ENCODE data around the gene CCDC178.
"Not testable (repeated sequence)": the region's sequence is repeated elsewhere in the genome, so short reads cannot be mapped to it uniquely, and the experiment has no call there.

CCDC178 gene

GRCh38 chr18:33432857-33433256, 7.7 kb downstream of the CCDC178 start:
- H3K4me1 ChIP-seq (ENCODE audit: control insufficient read depth, insufficient read depth, low read length, poor library complexity, severe bottlenecking) = no peaks in the 10 kb centered on the region
- H3K27ac ChIP-seq (ENCODE audit: low read depth, low read length, severe bottlenecking) = no peak overlapping the region
- WGBS, 2 experiments (ENCODE audit: insufficient coverage in 2 of 2) = no CpG with 5 or more reads among the region's 1 CpG

GRCh38 chr18:33427549-33427948, 13.0 kb downstream of the CCDC178 start:
- Histone ChIP-seq H3K36me3 (ENCODE audit: control insufficient read depth, insufficient read depth, low read length) (no peaks in the 10 kb centered on the region), H3K4me1 (ENCODE audit: control insufficient read depth, insufficient read depth, low read length, poor library complexity, severe bottlenecking) (no peaks in the 10 kb centered on the region), H3K27ac (ENCODE audit: low read depth, low read length, severe bottlenecking) (no peak overlapping the region), H3K4me3 (ENCODE audit: extremely low read depth, insufficient read depth, low read length, poor library complexity, severe bottlenecking) (no peak overlapping the region), H3K9me3 (ENCODE audit: control insufficient read depth, low read length) (no peaks in the 10 kb centered on the region)
- WGBS, 2 experiments (ENCODE audit: insufficient coverage in 2 of 2) = no CpG with 5 or more reads among the region's 2 CpGs

More at GRCh38 chr18:33432857-33433256, 7.7 kb downstream of the CCDC178 start:
- Histone ChIP-seq H3K36me3 (ENCODE audit: control insufficient read depth, insufficient read depth, low read length) (no peaks in the 10 kb centered on the region), H3K9me3 (ENCODE audit: control insufficient read depth, low read length) (no peaks in the 10 kb centered on the region), H3K4me3 (ENCODE audit: extremely low read depth, insufficient read depth, low read length, poor library complexity, severe bottlenecking) (no peak overlapping the region)

- WGBS, 2 experiments (ENCODE audit: insufficient coverage in 2 of 2) = 80 to 91% methylated on average over 7 to 10 of the region's 14 CpGs
- Histone ChIP-seq H3K27ac (ENCODE audit: low read depth, low read length, severe bottlenecking) (no peak overlapping the region), H3K9me3 (ENCODE audit: control insufficient read depth, low read length) (no peaks in the 10 kb centered on the region), H3K36me3 (ENCODE audit: control insufficient read depth, insufficient read depth, low read length) (no peaks in the 10 kb centered on the region), H3K4me1 (ENCODE audit: control insufficient read depth, insufficient read depth, low read length, poor library complexity, severe bottlenecking) (no peaks in the 10 kb centered on the region), H3K4me3 (ENCODE audit: extremely low read depth, insufficient read depth, low read length, poor library complexity, severe bottlenecking) (no peak overlapping the region)
Observed at GRCh38 chr18:33424266-33424946, 16.1 kb downstream of the CCDC178 start.

GRCh38 chr18:33421225-33421624, 19.3 kb downstream of the CCDC178 start:
- Histone ChIP-seq H3K4me3 (ENCODE audit: extremely low read depth, insufficient read depth, low read length, poor library complexity, severe bottlenecking) (no peak overlapping the region), H3K27ac (ENCODE audit: low read depth, low read length, severe bottlenecking) (no peak overlapping the region), H3K36me3 (ENCODE audit: control insufficient read depth, insufficient read depth, low read length) (no peaks in the 10 kb centered on the region), H3K4me1 (ENCODE audit: control insufficient read depth, insufficient read depth, low read length, poor library complexity, severe bottlenecking) (no peaks in the 10 kb centered on the region), H3K9me3 (ENCODE audit: control insufficient read depth, low read length) (no peaks in the 10 kb centered on the region)
- WGBS, 2 experiments (ENCODE audit: insufficient coverage in 2 of 2) = 67 to 100% methylated on average over 1 of the region's 1 CpG

- H3K9me3 ChIP-seq (ENCODE audit: control insufficient read depth, low read length) = no peaks in the 10 kb centered on the region
- no peak overlapping the region for H3K27ac ChIP-seq (ENCODE audit: low read depth, low read length, severe bottlenecking)
- no peaks in the 10 kb centered on the region for H3K4me1 ChIP-seq (ENCODE audit: control insufficient read depth, insufficient read depth, low read length, poor library complexity, severe bottlenecking)
- H3K36me3 ChIP-seq (ENCODE audit: control insufficient read depth, insufficient read depth, low read length) = no peaks in the 10 kb centered on the region
- no peak overlapping the region for H3K4me3 ChIP-seq (ENCODE audit: extremely low read depth, insufficient read depth, low read length, poor library complexity, severe bottlenecking)
Observed at GRCh38 chr18:33404244-33404873, 36.2 kb downstream of the CCDC178 start.

GRCh38 chr18:33398939-33399338, 41.6 kb downstream of the CCDC178 start:
- not testable (repeated sequence) for H3K27ac ChIP-seq (ENCODE audit: low read depth, low read length, severe bottlenecking); H3K36me3 ChIP-seq (ENCODE audit: control insufficient read depth, insufficient read depth, low read length); H3K9me3 ChIP-seq (ENCODE audit: control insufficient read depth, low read length); H3K4me1 ChIP-seq (ENCODE audit: control insufficient read depth, insufficient read depth, low read length, poor library complexity, severe bottlenecking); H3K4me3 ChIP-seq (ENCODE audit: extremely low read depth, insufficient read depth, low read length, poor library complexity, severe bottlenecking)
- WGBS, 2 experiments (ENCODE audit: insufficient coverage in 2 of 2) = 94 to 97% methylated on average over 6 to 7 of the region's 8 CpGs

- 95 to 96% methylated on average over 3 of the region's 4 CpGs for WGBS, 2 experiments (ENCODE audit: insufficient coverage in 2 of 2)
- no peak overlapping the region for H3K4me3 ChIP-seq (ENCODE audit: extremely low read depth, insufficient read depth, low read length, poor library complexity, severe bottlenecking)
- H3K9me3 ChIP-seq (ENCODE audit: control insufficient read depth, low read length) = no peaks in the 10 kb centered on the region
- H3K27ac ChIP-seq (ENCODE audit: low read depth, low read length, severe bottlenecking) = no peak overlapping the region
- H3K4me1 ChIP-seq (ENCODE audit: control insufficient read depth, insufficient read depth, low read length, poor library complexity, severe bottlenecking) = no peaks in the 10 kb centered on the region
- H3K36me3 ChIP-seq (ENCODE audit: control insufficient read depth, insufficient read depth, low read length) = no peaks in the 10 kb centered on the region
Observed at GRCh38 chr18:33375829-33376228, 64.7 kb downstream of the CCDC178 start.

GRCh38 chr18:33372442-33372841, 68.1 kb downstream of the CCDC178 start:
- H3K36me3 ChIP-seq (ENCODE audit: control insufficient read depth, insufficient read depth, low read length) = no peaks in the 10 kb centered on the region
- H3K27ac ChIP-seq (ENCODE audit: low read depth, low read length, severe bottlenecking) = no peak overlapping the region
- no peaks in the 10 kb centered on the region for H3K4me1 ChIP-seq (ENCODE audit: control insufficient read depth, insufficient read depth, low read length, poor library complexity, severe bottlenecking)
- no peak overlapping the region for H3K4me3 ChIP-seq (ENCODE audit: extremely low read depth, insufficient read depth, low read length, poor library complexity, severe bottlenecking)
- no peaks in the 10 kb centered on the region for H3K9me3 ChIP-seq (ENCODE audit: control insufficient read depth, low read length)
- no CpG with 5 or more reads among the region's 3 CpGs for WGBS, 2 experiments (ENCODE audit: insufficient coverage in 2 of 2)

GRCh38 chr18:33369711-33370449, 70.6 kb downstream of the CCDC178 start:
- H3K9me3 ChIP-seq (ENCODE audit: control insufficient read depth, low read length) = no peaks in the 10 kb centered on the region
- no peaks in the 10 kb centered on the region for H3K36me3 ChIP-seq (ENCODE audit: control insufficient read depth, insufficient read depth, low read length)
- H3K4me3 ChIP-seq (ENCODE audit: extremely low read depth, insufficient read depth, low read length, poor library complexity, severe bottlenecking) = no peak overlapping the region
- WGBS, 2 experiments (ENCODE audit: insufficient coverage in 2 of 2) = 67 to 80% methylated on average over 1 of the region's 8 CpGs
- no peaks in the 10 kb centered on the region for H3K4me1 ChIP-seq (ENCODE audit: control insufficient read depth, insufficient read depth, low read length, poor library complexity, severe bottlenecking)
- H3K27ac ChIP-seq (ENCODE audit: low read depth, low read length, severe bottlenecking) = no peak overlapping the region

- H3K9me3 ChIP-seq (ENCODE audit: control insufficient read depth, low read length) = no peaks in the 10 kb centered on the region
- 60 to 80% methylated on average over 1 of the region's 1 CpG for WGBS, 2 experiments (ENCODE audit: insufficient coverage in 2 of 2)
- H3K4me3 ChIP-seq (ENCODE audit: extremely low read depth, insufficient read depth, low read length, poor library complexity, severe bottlenecking) = no peak overlapping the region
- no peaks in the 10 kb centered on the region for H3K4me1 ChIP-seq (ENCODE audit: control insufficient read depth, insufficient read depth, low read length, poor library complexity, severe bottlenecking)
- H3K27ac ChIP-seq (ENCODE audit: low read depth, low read length, severe bottlenecking) = no peak overlapping the region
- H3K36me3 ChIP-seq (ENCODE audit: control insufficient read depth, insufficient read depth, low read length) = no peaks in the 10 kb centered on the region
Observed at GRCh38 chr18:33356735-33357134, 83.8 kb downstream of the CCDC178 start.

- H3K4me1 ChIP-seq (ENCODE audit: control insufficient read depth, insufficient read depth, low read length, poor library complexity, severe bottlenecking) = no peaks in the 10 kb centered on the region
- no peaks in the 10 kb centered on the region for H3K9me3 ChIP-seq (ENCODE audit: control insufficient read depth, low read length)
- WGBS, 2 experiments (ENCODE audit: insufficient coverage in 2 of 2) = no CpG with 5 or more reads among the region's 1 CpG
- no peaks in the 10 kb centered on the region for H3K36me3 ChIP-seq (ENCODE audit: control insufficient read depth, insufficient read depth, low read length)
- no peak overlapping the region for H3K4me3 ChIP-seq (ENCODE audit: extremely low read depth, insufficient read depth, low read length, poor library complexity, severe bottlenecking)
- H3K27ac ChIP-seq (ENCODE audit: low read depth, low read length, severe bottlenecking) = peak overlapping the region; percentile 33
Observed at GRCh38 chr18:33355756-33356155, 84.8 kb downstream of the CCDC178 start.

Data from mesodermal cell (in vitro differentiated cells).